NCI-H526 (cell line): ENCODE measurements around the gene GABRR1.
"Not testable (repeated sequence)": the region's sequence is repeated elsewhere in the genome, so short reads cannot be mapped to it uniquely, and the experiment has no call there.

Source experiments
- DNase-seq, 2 experiments: peaks; one replicate each; lab custom pipeline; 2025; lab: John Stamatoyannopoulos, UW

The GABRR1 gene

DNA sequence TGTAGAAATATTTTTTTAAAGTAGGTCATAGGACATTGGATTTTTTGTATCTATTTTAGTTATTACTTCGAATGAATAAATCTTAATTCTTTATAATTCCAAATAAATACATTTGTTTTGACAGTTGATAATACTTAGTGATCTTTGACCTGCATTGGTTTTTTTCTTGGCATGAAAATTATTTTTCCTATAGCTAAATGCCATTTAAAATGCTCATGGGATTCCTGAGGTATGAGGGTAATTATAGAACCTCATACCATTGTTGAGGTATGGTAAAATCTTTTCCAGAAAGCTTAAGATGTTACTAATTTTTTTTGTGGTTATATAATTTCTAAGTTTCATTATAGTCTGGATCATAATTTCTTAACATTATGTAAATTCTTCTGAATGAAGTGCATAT is 63.0 kb downstream of the GABRR1 start:
- no peak for DNase-seq

GRCh38 chr6:89148016-89148750 is 69.0 kb downstream of the GABRR1 start:
- no peak for DNase-seq

DNA sequence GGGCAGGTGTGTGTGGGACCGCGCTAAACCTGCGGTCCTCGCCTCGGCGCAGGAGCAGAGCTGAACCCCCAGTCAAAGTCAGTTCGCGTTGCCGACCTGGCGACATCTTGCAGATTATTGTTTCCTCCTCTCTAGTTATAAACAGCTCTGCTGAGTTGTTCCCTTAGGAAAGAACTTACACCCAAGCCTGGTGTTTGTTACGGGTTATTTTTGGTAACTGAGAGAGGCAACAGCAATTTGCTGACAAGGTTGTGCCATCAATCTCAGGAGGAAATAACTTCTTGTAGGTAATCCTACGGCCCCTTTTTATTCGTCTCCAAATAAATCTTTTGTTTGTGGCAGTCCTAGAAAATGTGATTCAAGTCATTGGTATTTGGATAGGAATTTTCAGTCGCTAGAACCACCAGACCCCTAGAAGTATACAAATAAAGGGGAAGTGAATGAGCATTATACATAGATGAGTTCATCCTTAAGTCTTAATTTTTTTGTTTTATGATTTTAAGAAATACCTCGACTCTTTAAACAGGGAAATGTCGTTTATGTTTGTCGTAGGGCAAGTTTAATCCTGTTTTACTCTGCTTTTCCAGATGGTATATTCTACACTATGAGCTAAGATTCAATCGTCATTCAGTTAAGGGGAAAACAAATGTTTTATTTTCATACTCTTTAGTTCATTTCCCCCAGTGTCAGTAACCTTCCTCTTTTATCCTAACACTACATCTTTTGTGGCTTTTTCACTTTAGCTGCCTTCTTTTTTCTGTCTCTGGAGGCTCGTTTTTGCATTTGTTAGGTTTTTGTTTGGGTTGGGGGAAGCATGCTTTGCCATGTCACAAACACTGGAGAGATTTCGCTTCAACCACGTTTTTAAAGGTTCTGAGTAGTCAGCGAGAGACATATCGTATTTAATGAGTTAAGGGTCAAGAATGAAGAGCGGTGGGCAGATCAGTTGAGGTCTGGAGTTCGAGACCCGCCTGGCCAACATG is 70.1 kb downstream of the GABRR1 start:
- peak in 1 of 2 experiments; percentile 61 for DNase-seq

DNA sequence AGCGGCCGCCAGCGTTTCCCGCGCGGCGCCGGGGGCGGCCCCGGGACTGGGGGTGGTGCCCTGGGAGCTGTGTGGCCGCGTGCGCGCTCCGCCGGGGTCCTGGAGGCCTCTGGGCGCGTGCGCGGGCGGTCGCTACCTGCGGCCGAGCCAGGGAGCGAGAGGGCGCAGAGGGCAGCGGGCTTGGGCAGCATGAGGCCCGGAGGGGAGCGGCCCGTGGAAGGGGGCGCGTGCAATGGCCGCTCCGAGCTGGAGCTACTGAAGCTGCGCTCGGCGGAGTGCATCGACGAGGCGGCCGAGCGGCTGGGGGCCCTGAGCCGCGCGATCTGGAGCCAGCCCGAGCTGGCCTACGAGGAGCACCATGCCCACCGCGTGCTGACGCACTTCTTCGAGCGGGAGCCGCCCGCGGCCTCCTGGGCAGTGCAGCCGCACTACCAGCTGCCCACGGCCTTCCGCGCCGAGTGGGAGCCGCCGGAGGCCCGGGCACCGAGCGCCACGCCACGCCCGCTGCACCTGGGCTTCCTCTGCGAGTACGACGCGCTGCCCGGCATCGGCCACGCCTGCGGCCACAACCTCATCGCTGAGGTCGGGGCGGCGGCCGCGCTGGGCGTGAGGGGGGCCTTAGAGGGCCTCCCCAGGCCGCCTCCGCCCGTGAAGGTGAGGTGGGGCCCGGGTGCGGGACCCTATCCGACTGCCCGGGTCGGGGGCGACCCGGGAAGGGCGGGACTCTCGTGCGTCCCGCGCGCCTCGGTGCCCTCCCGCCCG is 71.0 kb downstream of the GABRR1 start, which contains the start of gene PM20D2:
PM20D2 (plus strand) TSS at position 100 of the 762 bp plus-strand sequence; CDS start at position 190, 90 bp downstream.
- DNase-seq: peak; percentile 28 to 83

DNA sequence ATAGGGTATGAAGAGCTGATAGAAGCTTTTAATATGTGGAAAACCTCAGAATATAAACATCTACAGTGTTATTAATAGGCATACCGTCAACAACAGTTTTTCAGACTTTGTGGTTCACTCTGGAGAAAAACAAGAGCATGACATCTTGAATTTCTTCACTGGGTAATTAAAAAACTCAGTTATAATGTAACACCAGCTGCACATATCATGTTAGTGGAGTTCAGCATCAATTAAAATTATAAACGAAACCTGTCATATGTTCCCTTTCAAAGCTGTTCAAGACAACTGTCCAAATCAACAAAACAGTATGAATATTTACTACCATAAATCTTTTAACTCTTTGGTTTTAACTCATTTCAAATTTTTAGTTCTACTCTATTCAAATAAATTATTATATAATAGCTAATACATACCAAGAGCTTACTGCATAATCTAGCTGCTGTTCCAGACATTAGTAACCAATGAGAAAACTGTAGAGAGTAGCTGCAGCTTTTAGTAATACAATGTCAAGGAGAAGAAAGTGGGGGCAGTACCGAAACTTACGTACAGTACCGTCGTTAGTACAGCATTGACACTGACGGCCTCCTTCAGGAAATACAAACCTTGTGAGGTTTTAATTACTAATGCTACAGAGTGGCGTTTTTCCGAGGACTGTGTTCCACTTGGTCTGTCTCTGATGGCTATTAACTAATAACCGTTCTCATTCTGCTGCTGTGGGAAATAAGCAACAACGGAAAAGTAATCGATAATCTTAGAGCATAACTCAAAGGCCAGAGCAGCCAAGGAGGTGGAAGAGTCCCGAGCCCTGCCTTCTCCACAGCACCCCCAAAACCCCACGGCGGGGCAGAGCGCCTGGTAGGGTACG is 71.8 kb downstream of the GABRR1 start:
- peak; percentile 5 to 19 for DNase-seq

DNA sequence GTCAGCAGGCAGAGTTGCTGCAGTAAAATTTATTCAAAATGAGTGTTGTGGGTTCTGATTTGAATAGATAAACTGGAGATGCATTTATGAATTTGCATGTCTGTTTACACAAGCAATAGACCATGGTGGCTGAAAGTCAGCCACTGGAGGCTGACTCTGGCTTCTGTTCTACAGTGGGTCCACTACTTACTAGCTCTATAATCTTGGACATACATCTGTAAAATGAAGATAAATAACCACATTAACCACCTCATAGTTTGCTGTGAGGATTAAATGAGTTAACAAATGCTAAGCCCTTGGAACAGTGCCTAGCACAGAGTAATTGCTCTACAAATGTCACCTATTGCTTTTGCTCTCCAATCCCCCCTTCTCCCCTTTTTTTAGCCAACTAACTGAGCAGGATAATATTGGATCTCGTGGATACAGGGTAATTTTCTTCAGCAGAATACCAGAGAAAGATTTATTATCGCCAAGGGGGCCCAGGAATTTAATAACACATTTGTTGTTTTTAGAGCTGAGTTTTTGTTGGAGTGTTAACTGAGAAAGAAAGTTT is 72.7 kb downstream of the GABRR1 start:
- DNase-seq: peak; percentile 94 to 97

- DNase-seq: peak in 1 of 2 experiments; percentile 24
Measured at GRCh38 chr6:89140347-89141156, 76.6 kb downstream of the GABRR1 start.

- DNase-seq: peak in 1 of 2 experiments; percentile 15
Measured at GRCh38 chr6:89139509-89140346, 77.4 kb downstream of the GABRR1 start.

- DNase-seq: no peak
Measured at GRCh38 chr6:89138173-89138572, 79.0 kb downstream of the GABRR1 start.

GRCh38 chr6:89134723-89135122 is 82.4 kb downstream of the GABRR1 start:
- no peak for DNase-seq

DNA sequence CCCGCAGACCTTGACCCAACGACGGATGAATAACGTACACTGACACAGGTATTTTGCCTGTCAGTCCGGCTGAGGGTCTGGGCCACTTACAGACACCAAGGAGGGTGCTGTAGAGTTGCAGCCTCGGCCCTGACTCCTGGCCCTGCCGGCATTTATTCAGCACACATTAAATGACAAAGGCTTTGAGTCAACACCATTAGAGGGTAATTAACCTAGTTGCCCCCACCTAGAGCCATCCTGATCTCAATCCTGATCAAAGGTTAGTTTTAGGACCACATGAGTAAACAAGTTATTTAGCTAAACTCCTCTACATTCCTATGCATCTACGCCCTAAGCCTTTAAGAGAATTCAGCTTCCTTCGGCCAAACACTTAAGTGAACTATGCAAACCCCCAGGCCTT is 83.2 kb downstream of the GABRR1 start:
- DNase-seq: no peak

DNA sequence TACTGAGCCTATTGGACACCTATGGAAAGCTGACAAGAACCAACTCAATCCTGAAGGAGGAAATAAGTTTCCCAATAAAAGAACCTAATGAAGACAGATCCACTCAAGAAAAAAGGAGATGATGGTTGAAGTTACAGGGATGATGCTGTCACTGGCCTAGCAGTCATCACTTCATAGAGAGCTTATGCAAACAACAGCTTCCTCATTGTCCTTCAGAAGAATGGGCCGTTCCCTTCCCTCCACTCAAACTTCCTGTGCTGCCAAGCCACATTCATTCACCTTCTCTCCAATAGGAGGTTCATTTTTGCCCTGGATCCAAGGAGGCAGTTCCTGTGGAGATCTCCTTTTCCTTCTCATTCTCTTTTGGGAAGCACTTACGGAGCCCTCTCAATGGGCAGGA is 85.1 kb downstream of the GABRR1 start:
- DNase-seq: no peak

DNA sequence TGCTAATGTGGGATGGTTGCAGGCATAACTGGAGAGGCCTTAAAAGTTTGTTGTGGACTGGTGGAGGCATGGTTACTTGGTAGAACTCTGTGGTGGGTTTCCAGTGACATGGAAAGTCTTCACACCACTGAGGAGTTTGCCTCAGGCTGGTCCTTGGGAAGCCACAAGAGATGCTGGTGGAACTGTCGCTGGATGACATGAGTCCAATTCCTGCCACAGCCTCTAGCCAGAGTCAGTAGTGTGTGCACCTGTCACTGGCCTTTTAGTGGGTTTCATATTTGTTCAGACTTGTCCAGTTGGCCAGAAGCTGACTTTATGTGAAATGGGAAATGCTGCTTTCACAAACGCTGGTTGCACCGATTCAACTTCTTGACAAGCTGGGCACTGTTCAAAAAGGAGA is 85.6 kb downstream of the GABRR1 start:
- no peak for DNase-seq

DNA sequence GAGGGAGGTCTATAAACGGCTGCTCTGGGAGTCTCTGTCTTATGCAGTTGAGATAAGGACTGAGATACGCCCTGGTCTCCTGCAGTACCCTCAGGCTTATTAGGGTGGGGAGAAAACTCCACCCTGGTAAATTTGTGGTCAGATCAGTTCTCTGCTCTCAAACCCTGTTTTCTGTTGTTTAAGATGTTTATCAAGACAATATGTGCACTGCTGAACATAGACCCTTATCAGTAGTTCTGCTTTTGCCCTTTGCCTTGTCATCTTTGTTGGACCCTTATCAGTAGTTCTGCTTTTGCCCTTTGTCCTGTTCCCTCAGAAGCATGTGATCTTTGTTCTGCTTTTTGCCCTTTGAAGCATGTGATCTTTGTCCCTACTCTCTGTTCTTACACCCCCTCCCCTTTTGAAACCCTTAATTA is 88.9 kb downstream of the GABRR1 start:
- DNase-seq: not testable (repeated sequence)
